HG02973 (cell line): ENCODE measurements around the gene TAX1BP1.

ENCODE experiments used
- ATAC-seq: cut with Tn5 transposase; IDR thresholded peaks from one replicate; pipeline ENCODE4 v1.9.1; 2021; ENCODE audit warnings: moderate library complexity; ENCODE audit not compliant: unreplicated experiment

Gene TAX1BP1

DNA sequence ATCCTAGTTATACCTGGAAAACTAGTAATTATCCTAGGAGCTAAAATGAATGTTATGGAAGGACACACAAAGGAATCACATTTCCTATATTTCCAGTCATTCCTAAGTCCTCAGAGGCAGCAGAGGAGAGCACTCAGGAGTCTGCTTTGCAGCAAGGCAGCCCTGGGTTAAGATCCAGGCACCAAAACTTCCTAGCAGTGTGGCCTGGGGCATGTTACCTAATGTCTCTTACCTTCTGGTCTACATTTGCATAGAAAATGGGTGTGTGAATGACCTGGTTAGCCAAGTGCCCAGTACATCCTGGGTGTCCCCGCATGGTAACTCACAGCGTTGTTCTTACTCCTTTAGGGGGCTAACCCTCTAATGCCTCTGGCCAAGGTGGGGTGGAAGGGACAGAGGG lies 135.9 kb downstream of the TAX1BP1 start:
- no peak for ATAC-seq

DNA sequence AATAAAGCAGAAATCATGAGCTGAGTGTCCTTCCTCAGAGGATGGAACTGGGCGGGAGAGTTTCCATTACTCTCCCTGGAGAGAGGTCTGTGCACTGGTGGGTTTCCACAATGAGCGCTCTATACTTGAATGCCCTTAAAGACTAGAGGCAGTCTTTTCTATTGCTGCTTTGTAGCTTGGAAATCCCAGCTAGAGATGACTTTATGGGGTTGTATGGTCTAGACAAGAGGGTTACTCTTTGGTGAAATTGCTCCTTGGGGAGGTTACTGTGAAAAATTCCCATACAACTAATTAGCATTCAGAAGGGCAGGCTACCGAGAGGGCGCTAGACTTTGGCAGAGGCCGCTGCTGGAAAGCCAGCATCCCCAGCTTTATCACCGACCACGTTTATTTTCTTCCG lies 136.8 kb downstream of the TAX1BP1 start:
- ATAC-seq = no peak
